ENCODE measurements around the gene SMOC1.

SMOC1 gene

GRCh38 chr14:69982886-69983285, 103.7 kb downstream of the SMOC1 start:
- DNase-seq (ENCODE audit: low read depth) = no peak
- no peak overlapping the region for H3K4me3 ChIP-seq (replicated peaks; ENCODE audit: low read depth, low read length)
- TF ChIP-seq CTCF (IDR thresholded peaks at IDR 0.05; ENCODE audit: low read length, missing control alignments) = no peak

DNA sequence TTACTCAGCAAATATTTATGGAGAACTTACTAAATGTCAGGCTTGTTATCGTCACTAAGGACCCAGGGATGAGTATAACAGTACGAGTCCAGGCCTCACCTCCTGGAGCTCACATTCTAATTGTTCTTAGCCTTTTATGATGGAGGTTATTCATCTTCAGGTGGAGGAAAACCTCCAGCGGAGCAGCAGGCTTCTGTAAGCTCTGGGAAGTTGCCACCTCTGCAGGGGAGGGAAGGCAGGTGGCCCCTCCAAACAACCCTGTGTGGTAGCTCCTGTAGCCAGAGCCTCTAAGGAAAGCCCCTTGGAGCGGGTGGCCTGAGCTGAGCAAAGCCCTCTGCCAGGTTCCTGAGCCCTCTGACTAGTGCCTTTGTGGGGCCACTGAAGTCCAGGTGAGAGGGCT, 104.1 kb downstream of the SMOC1 start:
- no peak for DNase-seq (ENCODE audit: low read depth)
- H3K4me3 ChIP-seq (replicated peaks; ENCODE audit: low read depth, low read length) = no peak overlapping the region
- no peak for TF ChIP-seq CTCF (IDR thresholded peaks at IDR 0.05; ENCODE audit: low read length, missing control alignments)

- peak; percentile 51 for DNase-seq (ENCODE audit: low read depth)
- H3K4me3 ChIP-seq (replicated peaks; ENCODE audit: low read depth, low read length) = no peak overlapping the region
- TF ChIP-seq CTCF (IDR thresholded peaks at IDR 0.05; ENCODE audit: low read length, missing control alignments) = no peak
These were observed 106.2 kb downstream of the SMOC1 start for GRCh38 chr14:69985463-69985862.

GRCh38 chr14:69986336-69986735, 107.1 kb downstream of the SMOC1 start:
- no peak for DNase-seq (ENCODE audit: low read depth)
- TF ChIP-seq CTCF (IDR thresholded peaks at IDR 0.05; ENCODE audit: low read length, missing control alignments) = no peak
- H3K4me3 ChIP-seq (replicated peaks; ENCODE audit: low read depth, low read length) = no peak overlapping the region

DNA sequence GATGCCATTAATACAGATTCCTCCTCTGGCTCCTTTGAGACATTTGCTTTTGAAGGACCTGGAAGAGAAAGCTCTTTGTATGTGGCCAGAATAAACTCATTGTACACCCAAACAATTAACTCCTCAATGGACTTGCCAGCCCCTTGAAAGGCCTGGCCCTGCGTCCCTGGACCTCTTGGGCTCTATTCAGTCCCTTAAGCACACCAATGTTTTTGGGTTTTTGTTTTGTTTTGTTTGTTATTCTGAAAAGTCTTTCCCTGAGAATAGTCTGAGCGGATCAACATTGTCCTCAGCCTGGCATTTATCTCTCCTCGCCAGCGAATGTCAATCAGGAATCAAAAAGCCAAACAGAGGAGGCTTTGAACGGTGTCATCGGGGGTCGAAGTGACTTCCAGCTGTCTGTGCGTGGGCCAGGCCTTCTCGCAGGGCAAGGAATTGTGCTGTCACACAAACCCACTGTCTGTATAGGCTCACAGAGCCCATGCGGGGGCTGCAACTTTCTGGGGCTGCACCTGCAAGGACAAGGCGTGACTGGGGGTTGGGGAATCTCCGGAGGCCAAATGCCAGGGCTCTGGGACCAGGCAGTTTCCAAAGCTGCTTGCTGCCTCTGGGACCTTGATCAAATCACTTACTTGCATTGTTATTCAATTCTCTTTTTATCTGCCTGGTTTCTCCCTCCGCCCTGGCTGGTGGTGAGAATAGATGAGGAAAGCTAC, 108.3 kb downstream of the SMOC1 start:
- H3K4me3 ChIP-seq (replicated peaks; ENCODE audit: low read depth, low read length) = no peak overlapping the region
- no peak for DNase-seq (ENCODE audit: low read depth)
- TF ChIP-seq CTCF (IDR thresholded peaks at IDR 0.05; ENCODE audit: low read length, missing control alignments) = no peak

GRCh38 chr14:69988979-69989378, 109.8 kb downstream of the SMOC1 start:
- DNase-seq (ENCODE audit: low read depth) = no peak
- no peak for TF ChIP-seq CTCF (IDR thresholded peaks at IDR 0.05; ENCODE audit: low read length, missing control alignments)
- no peak overlapping the region for H3K4me3 ChIP-seq (replicated peaks; ENCODE audit: low read depth, low read length)

GRCh38 chr14:69989622-69990021, 110.4 kb downstream of the SMOC1 start:
- DNase-seq (ENCODE audit: low read depth) = no peak
- no peak for TF ChIP-seq CTCF (IDR thresholded peaks at IDR 0.05; ENCODE audit: low read length, missing control alignments)
- no peak overlapping the region for H3K4me3 ChIP-seq (replicated peaks; ENCODE audit: low read depth, low read length)

Data from fibroblast of pulmonary artery (primary cell).